Testis (tissue), 3 donors: ENCODE measurements around the gene ELF3. TPM values are rescaled to one million over a fixed set of nuclear protein-coding genes. Genes with fewer than 3 reads are reported as not detected.

ENCODE experiments used
- DNase-seq: peaks from one replicate; pipeline ENCODE4 v3.0.0-alpha.2; 2019
- H3K27ac ChIP-seq, 2 donors: fragments of 200-600 bp; sonication (generic); one replicate each; pipeline ENCODE4 v1.5.1; 2019
- H3K27me3 ChIP-seq: fragments of 200-600 bp; sonication (generic); one replicate; pipeline ENCODE4 v1.5.1; 2019
- H3K36me3 ChIP-seq: fragments of 200-600 bp; sonication (generic); one replicate; pipeline ENCODE4 v1.5.1; 2017; ENCODE audit warnings: low read depth; ENCODE audit errors: missing control alignments
- H3K4me1 ChIP-seq: fragments of 200-600 bp; sonication (generic); one replicate; pipeline ENCODE4 v1.5.1; 2019
- H3K4me3 ChIP-seq, 2 donors: fragments of 200-600 bp; sonication (generic); one replicate each; pipeline ENCODE4 v1.5.1; 2017 to 2019
- H3K9me3 ChIP-seq: fragments of 200-600 bp; sonication (generic); one replicate; pipeline ENCODE4 v1.5.1; 2017
- POLR2A ChIP-seq: fragments of 450-650 bp; IDR thresholded peaks from one replicate; pipeline ENCODE4 v1.6.1; 2017; ENCODE audit warnings: antibody characterized with exemption, mild to moderate bottlenecking, moderate library complexity
- WGBS, 2 donors: methylation state at CpG; one replicate each; pipeline ENCODE4 v1.1.5; 2018; 5-methylcytosine and 5-hydroxymethylcytosine counted together
- intact Hi-C: fragments of 100-400 bp; cut with DNase I; formaldehyde crosslinking; loops from one replicate; pipeline ENCODE4 v1.15.1; 2023; ENCODE audit warnings: low total_unique reads
- polyA plus RNA-seq: library from polyadenylated mRNA; stranded (reverse); fragments of 350-450 nt; fragmentation: Illumina TruSeq; extraction: RNeasy Lipid Tissue Mini Kit (QIAGEN cat#74804); gene quantifications from one replicate; pipeline ENCODE4 v1.2.3, GENCODE V29; 2014; ENCODE audit warnings: low read depth, low replicate concordance; ENCODE audit not compliant: insufficient read depth
- total RNA-seq, 2 donors: library from RNA; depleted of rRNA; stranded (reverse); fragments of >200 nt; gene quantifications; one replicate each; pipeline ENCODE4 v1.2.3, GENCODE V29; 2016
- TF ChIP-seq, protein P1 (sequence below), 3 experiments: fragments of 450-650 bp in 2 of 3; fragments of 200-600 bp in 1 of 3; sonication (generic) in 1 of 3; IDR thresholded peaks; one replicate each; pipeline ENCODE4 v1.5.1; 2016 to 2019; ENCODE audit warnings: antibody characterized with exemption in 3 of 3, mild to moderate bottlenecking in 2 of 3, moderate library complexity in 1 of 3

ELF3 gene
- total and polyA plus RNA-seq, 3 donors from 2014 or later: 0.43 to 3.3 (median 0.79) TPM

DNA sequence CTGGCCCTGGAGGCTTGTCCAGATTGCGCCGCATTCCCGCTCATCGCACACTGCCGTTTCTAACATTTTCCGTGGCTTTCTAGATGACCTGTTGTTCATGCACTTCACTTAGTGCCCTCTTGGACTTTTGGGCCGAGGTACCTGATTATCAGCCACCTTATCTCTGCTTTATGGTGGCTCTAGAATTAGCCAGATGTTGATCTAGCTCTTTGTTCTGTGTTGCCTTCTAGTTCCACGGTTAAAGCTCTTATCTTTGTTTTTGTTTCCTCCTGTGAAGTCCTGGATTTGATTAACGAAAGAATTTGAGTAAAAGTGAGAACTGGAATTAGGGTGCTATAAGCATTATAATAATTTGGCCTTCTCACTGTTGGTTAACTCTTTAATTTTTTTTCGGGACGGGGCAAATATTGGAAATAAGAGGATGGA, 27.0 kb upstream of the ELF3 start:
- no peaks in the 10 kb centered on the region for H3K36me3 ChIP-seq
- intact Hi-C loops: no loop called here
- H3K9me3 ChIP-seq: no peaks in the 10 kb centered on the region
- WGBS, 2 donors: 1 to 3% methylated on average over 11 of the region's 11 CpGs
- DNase-seq: no peak
- H3K27me3 ChIP-seq: no peaks in the 10 kb centered on the region
- TF ChIP-seq, protein P1, sequence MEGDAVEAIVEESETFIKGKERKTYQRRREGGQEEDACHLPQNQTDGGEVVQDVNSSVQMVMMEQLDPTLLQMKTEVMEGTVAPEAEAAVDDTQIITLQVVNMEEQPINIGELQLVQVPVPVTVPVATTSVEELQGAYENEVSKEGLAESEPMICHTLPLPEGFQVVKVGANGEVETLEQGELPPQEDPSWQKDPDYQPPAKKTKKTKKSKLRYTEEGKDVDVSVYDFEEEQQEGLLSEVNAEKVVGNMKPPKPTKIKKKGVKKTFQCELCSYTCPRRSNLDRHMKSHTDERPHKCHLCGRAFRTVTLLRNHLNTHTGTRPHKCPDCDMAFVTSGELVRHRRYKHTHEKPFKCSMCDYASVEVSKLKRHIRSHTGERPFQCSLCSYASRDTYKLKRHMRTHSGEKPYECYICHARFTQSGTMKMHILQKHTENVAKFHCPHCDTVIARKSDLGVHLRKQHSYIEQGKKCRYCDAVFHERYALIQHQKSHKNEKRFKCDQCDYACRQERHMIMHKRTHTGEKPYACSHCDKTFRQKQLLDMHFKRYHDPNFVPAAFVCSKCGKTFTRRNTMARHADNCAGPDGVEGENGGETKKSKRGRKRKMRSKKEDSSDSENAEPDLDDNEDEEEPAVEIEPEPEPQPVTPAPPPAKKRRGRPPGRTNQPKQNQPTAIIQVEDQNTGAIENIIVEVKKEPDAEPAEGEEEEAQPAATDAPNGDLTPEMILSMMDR (IDR thresholded peaks at IDR 0.05): no peak
- TF ChIP-seq POLR2A: no peak
- peaks cover 5% of the 10 kb centered on the region for H3K4me1 ChIP-seq
- H3K4me3 ChIP-seq: peak overlapping the region; percentile 87 to 93
- H3K27ac ChIP-seq: peak overlapping the region; percentile 77 to 80

DNA sequence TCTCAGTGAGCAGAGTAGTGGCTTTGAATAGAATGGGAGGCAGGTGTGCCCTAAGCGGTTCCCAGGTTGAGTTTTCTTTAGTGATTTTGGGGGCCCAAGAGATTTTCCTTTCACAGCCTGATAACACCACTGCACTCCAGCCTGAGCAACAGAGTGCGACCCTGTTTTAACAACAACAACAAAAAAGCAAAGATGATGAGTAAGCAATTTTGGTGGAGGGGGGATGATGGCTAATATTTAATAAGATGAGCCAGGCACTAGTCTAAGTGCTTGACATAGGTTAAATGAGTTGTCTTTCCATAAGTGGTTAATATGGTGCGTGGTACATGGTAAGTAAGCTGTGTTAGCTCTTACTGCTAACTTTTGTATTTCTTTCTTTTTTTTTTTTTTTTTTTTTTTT, 25.9 kb upstream of the ELF3 start:
- WGBS, 2 donors: 67 to 87% methylated on average over 3 of the region's 3 CpGs
- Histone ChIP-seq H3K27ac (no peak overlapping the region), H3K4me1 (peaks cover 10% of the 10 kb centered on the region), H3K27me3 (no peaks in the 10 kb centered on the region), H3K4me3 (no peak overlapping the region), H3K9me3 (no peaks in the 10 kb centered on the region), H3K36me3 (no peaks in the 10 kb centered on the region)
- TF ChIP-seq, protein P1 (IDR thresholded peaks at IDR 0.05): no peak
- TF ChIP-seq POLR2A: no peak
- no peak for DNase-seq
- intact Hi-C loops: no loop called here

DNA sequence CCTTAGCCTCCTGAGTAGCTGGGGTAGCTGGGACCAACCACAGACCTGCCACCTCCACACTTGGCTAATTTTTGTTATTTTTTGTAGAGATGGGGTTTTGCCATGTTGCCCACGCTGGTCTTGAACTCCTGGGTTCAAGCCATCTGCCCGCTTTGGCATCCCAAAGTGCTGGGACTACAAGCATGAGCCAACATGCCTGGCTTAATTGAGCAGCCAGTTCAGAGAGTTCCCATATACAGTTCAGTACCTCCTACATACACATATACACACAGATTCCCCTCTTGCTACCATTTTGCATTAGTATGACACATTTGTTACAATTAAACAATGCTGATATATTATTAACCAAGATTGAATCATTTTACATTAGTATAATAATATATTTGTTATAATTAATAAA, 25.0 kb upstream of the ELF3 start:
- no peak for DNase-seq
- H3K27me3 ChIP-seq: no peaks in the 10 kb centered on the region
- no peaks in the 10 kb centered on the region for H3K9me3 ChIP-seq
- intact Hi-C loops: no loop called here
- H3K27ac ChIP-seq: no peak overlapping the region
- TF ChIP-seq, protein P1 (IDR thresholded peaks at IDR 0.05): no peak
- TF ChIP-seq POLR2A: no peak
- WGBS, 2 donors: 66 to 89% methylated on average over 2 of the region's 2 CpGs
- H3K36me3 ChIP-seq: no peaks in the 10 kb centered on the region
- H3K4me3 ChIP-seq: no peak overlapping the region
- H3K4me1 ChIP-seq: peaks cover 15% of the 10 kb centered on the region

DNA sequence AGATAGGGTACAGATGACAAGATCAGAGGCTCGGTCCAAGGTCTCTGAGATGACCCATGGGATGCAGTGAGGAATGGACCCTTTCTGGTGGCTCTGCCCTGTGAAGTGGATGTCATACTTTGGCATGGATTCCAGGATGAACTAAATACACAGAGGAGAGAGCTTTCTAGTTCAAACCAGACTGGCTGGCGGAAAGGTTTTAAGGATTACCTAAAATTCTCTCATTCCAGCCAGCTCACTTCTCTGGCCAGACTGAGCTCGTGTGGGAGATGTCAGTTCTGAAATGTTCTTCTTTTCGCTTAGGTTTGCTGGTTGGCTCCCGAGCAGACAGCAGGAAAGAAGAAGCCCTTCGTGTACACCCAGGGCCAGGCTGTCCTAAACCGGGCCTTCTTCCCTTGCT, 21.8 kb upstream of the ELF3 start:
- peaks cover 15% of the 10 kb centered on the region for H3K4me1 ChIP-seq
- H3K9me3 ChIP-seq: no peaks in the 10 kb centered on the region
- no peaks in the 10 kb centered on the region for H3K36me3 ChIP-seq
- WGBS, 2 donors: 59 to 73% methylated on average over 6 to 7 of the region's 7 CpGs
- no peak overlapping the region for H3K27ac ChIP-seq
- no peak overlapping the region for H3K4me3 ChIP-seq
- intact Hi-C loops: no loop called here
- TF ChIP-seq POLR2A: no peak
- TF ChIP-seq, protein P1 (IDR thresholded peaks at IDR 0.05): no peak
- no peak for DNase-seq
- H3K27me3 ChIP-seq: no peaks in the 10 kb centered on the region

DNA sequence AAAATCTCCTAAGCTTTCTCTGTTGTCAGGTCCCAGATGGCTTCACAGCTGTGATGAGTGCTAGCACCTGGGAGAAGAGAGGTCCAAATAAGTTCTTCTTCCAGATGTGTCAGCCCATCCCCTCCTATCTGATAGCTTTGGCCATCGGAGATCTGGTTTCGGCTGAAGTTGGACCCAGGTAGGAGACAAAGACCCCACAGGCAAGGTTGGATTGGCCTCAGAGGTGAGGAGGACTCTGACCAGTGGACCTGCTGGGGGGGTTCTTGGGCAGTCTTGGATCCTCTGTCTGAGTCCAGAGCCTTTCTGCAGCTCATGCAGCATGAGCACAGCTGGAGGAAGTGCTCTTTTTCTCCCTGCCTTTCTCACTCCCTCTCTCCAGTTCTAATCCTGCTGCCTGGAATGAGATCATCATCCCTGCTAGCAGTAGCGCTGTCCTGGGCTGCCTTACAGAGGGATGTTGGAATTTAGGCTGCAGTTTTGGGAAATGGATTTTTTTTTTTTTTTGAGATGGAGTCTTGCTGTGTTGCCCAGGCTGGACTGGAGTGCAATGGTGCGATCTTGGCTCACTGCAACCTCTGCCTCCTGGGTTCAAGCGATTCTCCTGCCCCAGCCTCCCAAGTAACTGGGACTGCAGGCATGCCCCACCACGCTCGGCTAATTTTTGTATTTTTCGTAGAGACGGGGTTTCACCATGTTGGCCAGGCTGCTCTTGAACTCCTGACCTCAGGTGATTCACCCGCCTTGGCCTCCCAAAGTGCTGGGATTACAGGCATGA, 20.8 kb upstream of the ELF3 start:
- no peak overlapping the region for H3K27ac ChIP-seq
- intact Hi-C loops: no loop called here

More for the DNA sequence above, 20.8 kb upstream of the ELF3 start:
- H3K4me3 ChIP-seq: no peak overlapping the region
- no peaks in the 10 kb centered on the region for H3K9me3 ChIP-seq
- TF ChIP-seq POLR2A: no peak
- TF ChIP-seq, protein P1 (IDR thresholded peaks at IDR 0.05): no peak
- H3K27me3 ChIP-seq: no peaks in the 10 kb centered on the region
- H3K36me3 ChIP-seq: no peaks in the 10 kb centered on the region
- 84 to 94% methylated on average over 8 to 10 of the region's 10 CpGs for WGBS, 2 donors
- DNase-seq: no peak
- peaks cover 14% of the 10 kb centered on the region for H3K4me1 ChIP-seq
